Colon (tissue), 2 donors: ENCODE measurements around the gene RBM4B.
"Not testable (repeated sequence)": the region's sequence is repeated elsewhere in the genome, so short reads cannot be mapped to it uniquely, and the experiment has no call there.

ENCODE experiments used
- FAIRE-seq: peaks from 2 replicates; lab custom pipeline; 2012; peaks lifted over from hg19 to GRCh38; lab: Jason Lieb, UNC
- donor health status: control.
- donor health status: control.

RBM4B gene

GRCh38 chr11:66677599-66678375, at the start of gene RBM4B:
TSS of gene RBM4B (minus strand) at chr11:66677887. CDS start at chr11:66677079, 808 bp downstream.
- FAIRE-seq, result no peak

- no peak for FAIRE-seq
These were observed 48.0 kb upstream of the RBM4B start for GRCh38 chr11:66725647-66726046.

GRCh38 chr11:66725114-66725513, 47.4 kb upstream of the RBM4B start:
- FAIRE-seq, result no peak

GRCh38 chr11:66724167-66724566, 46.5 kb upstream of the RBM4B start:
- FAIRE-seq, result not testable (repeated sequence)

GRCh38 chr11:66723693-66724092, 46.0 kb upstream of the RBM4B start:
- FAIRE-seq, result no peak

GRCh38 chr11:66722745-66723651, 45.3 kb upstream of the RBM4B start:
- no peak for FAIRE-seq

GRCh38 chr11:66721939-66722338, 44.3 kb upstream of the RBM4B start:
- no peak for FAIRE-seq

- no peak for FAIRE-seq
These were observed 43.3 kb upstream of the RBM4B start for GRCh38 chr11:66720899-66721470.

GRCh38 chr11:66720223-66720898, 42.7 kb upstream of the RBM4B start:
- FAIRE-seq, result no peak

- no peak for FAIRE-seq
These were observed 41.6 kb upstream of the RBM4B start for GRCh38 chr11:66719111-66719872.

GRCh38 chr11:66718320-66718971, 40.8 kb upstream of the RBM4B start:
- FAIRE-seq, result no peak

GRCh38 chr11:66717925-66718319, 40.2 kb upstream of the RBM4B start:
- no peak for FAIRE-seq

GRCh38 chr11:66716996-66717395, 39.3 kb upstream of the RBM4B start:
- no peak for FAIRE-seq

- no peak for FAIRE-seq
These were observed 37.8 kb upstream of the RBM4B start for GRCh38 chr11:66715346-66716085.

GRCh38 chr11:66713746-66714480, 36.2 kb upstream of the RBM4B start:
- FAIRE-seq, result no peak

- FAIRE-seq, result no peak
These were observed 32.8 kb upstream of the RBM4B start for GRCh38 chr11:66710384-66710930.

GRCh38 chr11:66708701-66709100, 31.0 kb upstream of the RBM4B start:
- no peak for FAIRE-seq

- no peak for FAIRE-seq
These were observed 30.4 kb upstream of the RBM4B start for GRCh38 chr11:66708094-66708493.

- FAIRE-seq, result no peak
These were observed 29.8 kb upstream of the RBM4B start for GRCh38 chr11:66707486-66707885.
